Astrocyte (in vitro differentiated cells and primary cell): ENCODE results near the gene MEF2B. TPM values are rescaled to one million over a fixed set of nuclear protein-coding genes. Genes with fewer than 3 reads are reported as not detected.

Experiments
- DNase-seq: peaks from one replicate; pipeline ENCODE4 v3.0.0-alpha.2; 2010; ENCODE audit warnings: low read depth
- FAIRE-seq: peaks from 2 replicates; lab custom pipeline; 2011; peaks lifted over from hg19 to GRCh38; lab: Jason Lieb, UNC
- H2AFZ ChIP-seq: 2 replicates; pipeline ENCODE4 v1.6.0; 2012; ENCODE audit warnings: low read depth, low read length, inconsistent platforms
- H3K27ac ChIP-seq: 2 replicates; pipeline ENCODE4 v1.5.1; 2011; ENCODE audit warnings: low read depth, low read length, inconsistent platforms
- H3K27me3 ChIP-seq: 2 replicates; pipeline ENCODE4 v1.6.0; 2011; ENCODE audit warnings: low read length, inconsistent platforms; ENCODE audit not compliant: insufficient read depth
- H3K36me3 ChIP-seq: 2 replicates; pipeline ENCODE4 v1.5.1; 2011; ENCODE audit warnings: low read length, inconsistent platforms; ENCODE audit not compliant: insufficient read depth
- H3K4me1 ChIP-seq: 2 replicates; pipeline ENCODE4 v1.5.1; 2011; ENCODE audit warnings: low read length, inconsistent platforms; ENCODE audit not compliant: insufficient read depth
- H3K4me2 ChIP-seq: 2 replicates; pipeline ENCODE4 v1.6.0; 2012; ENCODE audit warnings: low read length, inconsistent platforms
- H3K4me3 ChIP-seq: 2 replicates; pipeline ENCODE4 v1.5.1; 2011; ENCODE audit warnings: low read depth, mild to moderate bottlenecking, low read length, inconsistent platforms; ENCODE audit not compliant: insufficient read depth
- H3K79me2 ChIP-seq: 2 replicates; pipeline ENCODE4 v1.6.0; 2012; ENCODE audit warnings: mild to moderate bottlenecking, low read length, inconsistent platforms; ENCODE audit not compliant: insufficient read depth
- H3K9ac ChIP-seq: 2 replicates; pipeline ENCODE4 v1.6.0; 2012; ENCODE audit warnings: mild to moderate bottlenecking, low read length, inconsistent platforms
- H3K9me3 ChIP-seq: 2 replicates; pipeline ENCODE4 v1.5.1; 2012; ENCODE audit warnings: low read depth, mild to moderate bottlenecking, low read length, inconsistent platforms; ENCODE audit not compliant: insufficient read depth
- H4K20me1 ChIP-seq: 2 replicates; pipeline ENCODE4 v1.6.0; 2012; ENCODE audit warnings: low read length, inconsistent platforms; ENCODE audit not compliant: insufficient read depth
- H3K27ac Mint-ChIP-seq: one replicate; pipeline ENCODE4 v1.8.0; 2021; ENCODE audit warnings: mild to moderate bottlenecking, mixed read lengths; ENCODE audit not compliant: unreplicated experiment
- H3K27me3 Mint-ChIP-seq: one replicate; pipeline ENCODE4 v1.8.0; 2021; ENCODE audit warnings: low read depth, mixed read lengths; ENCODE audit not compliant: unreplicated experiment
- H3K36me3 Mint-ChIP-seq: one replicate; pipeline ENCODE4 v1.8.0; 2021; ENCODE audit warnings: low read depth, mixed read lengths; ENCODE audit not compliant: unreplicated experiment
- H3K4me1 Mint-ChIP-seq: one replicate; pipeline ENCODE4 v1.8.0; 2021; ENCODE audit warnings: low read depth, mixed read lengths; ENCODE audit not compliant: unreplicated experiment
- H3K4me3 Mint-ChIP-seq: one replicate; pipeline ENCODE4 v1.8.0; 2021; ENCODE audit warnings: mild to moderate bottlenecking, moderate library complexity, mixed read lengths; ENCODE audit not compliant: unreplicated experiment
- H3K9me3 Mint-ChIP-seq: one replicate; pipeline ENCODE4 v1.8.0; 2021; ENCODE audit warnings: mild to moderate bottlenecking, mixed read lengths; ENCODE audit not compliant: unreplicated experiment
- CTCF ChIP-seq: IDR thresholded peaks from 2 replicates; pipeline ENCODE4 v1.5.1; 2011; ENCODE audit warnings: low read depth, mild to moderate bottlenecking, inconsistent platforms, low read length, moderate library complexity; ENCODE audit not compliant: insufficient read depth
- EZH2 ChIP-seq: IDR thresholded peaks from 2 replicates; pipeline ENCODE4 v1.6.1; 2012; ENCODE audit warnings: mild to moderate bottlenecking, low read length, inconsistent platforms; ENCODE audit not compliant: insufficient read depth
- total RNA-seq: library from RNA; stranded (reverse); gene quantifications from 2 replicates; pipeline ENCODE4 v1.2.1, GENCODE V29; 2021

The MEF2B gene
- total RNA-seq, 1 donor from 2014 or later = 1.7 TPM

- Histone ChIP-seq H3K9ac (no peak overlapping the region), H4K20me1 (peaks cover 16% of the 10 kb centered on the region), H3K4me3 (peak overlapping the region; percentile 66), H3K9me3 (no peaks in the 10 kb centered on the region), H3K4me1 (peaks cover 8% of the 10 kb centered on the region), H3K27me3 (peaks cover under 1% of the 10 kb centered on the region), H2AFZ (no peak overlapping the region), H3K27ac (no peak overlapping the region), H3K4me2 (peak overlapping the region; percentile 87), H3K36me3 (peaks cover 4% of the 10 kb centered on the region), H3K79me2 (peaks cover 9% of the 10 kb centered on the region)
- H3K9me3 Mint-ChIP-seq = peaks cover 4% of the 10 kb centered on the region
- TF ChIP-seq EZH2 (no peak), CTCF (no peak)
- FAIRE-seq (no peak), DNase-seq (no peak)
- H3K36me3 Mint-ChIP-seq = peaks cover 19% of the 10 kb centered on the region
- H3K4me3 Mint-ChIP-seq = peak overlapping the region; percentile 90
- peaks cover 7% of the 10 kb centered on the region for H3K27me3 Mint-ChIP-seq
- no peaks in the 10 kb centered on the region for H3K4me1 Mint-ChIP-seq
- no peak overlapping the region for H3K27ac Mint-ChIP-seq
Measured at GRCh38 chr19:19201697-19202630, 31.9 kb upstream of the MEF2B start.

GRCh38 chr19:19193926-19194325 lies 23.9 kb upstream of the MEF2B start:
- no peaks in the 10 kb centered on the region for H3K27me3 ChIP-seq
- H3K4me2 ChIP-seq = peak overlapping the region; percentile 92
- H3K9me3 Mint-ChIP-seq = no peaks in the 10 kb centered on the region
- no peak for FAIRE-seq
- peaks cover 11% of the 10 kb centered on the region for H3K4me1 Mint-ChIP-seq
- DNase-seq = no peak
- peaks cover 4% of the 10 kb centered on the region for H3K36me3 ChIP-seq
- no peak overlapping the region for H2AFZ ChIP-seq
- H3K27ac ChIP-seq = no peak overlapping the region
- peaks cover 9% of the 10 kb centered on the region for H3K4me1 ChIP-seq
- peak overlapping the region; percentile 97 for H3K4me3 Mint-ChIP-seq
- no peaks in the 10 kb centered on the region for H3K27me3 Mint-ChIP-seq
- H3K79me2 ChIP-seq = peaks cover 51% of the 10 kb centered on the region
- no peak overlapping the region for H3K9ac ChIP-seq
- no peaks in the 10 kb centered on the region for H3K9me3 ChIP-seq
- TF ChIP-seq EZH2 (no peak), CTCF (no peak)
- H3K4me3 ChIP-seq = peak overlapping the region; percentile 80
- peaks cover 10% of the 10 kb centered on the region for H3K36me3 Mint-ChIP-seq
- H3K27ac Mint-ChIP-seq = no peak overlapping the region
- peaks cover 39% of the 10 kb centered on the region for H4K20me1 ChIP-seq
